ENCODE results near the gene NTRK2.

Gene NTRK2

DNA sequence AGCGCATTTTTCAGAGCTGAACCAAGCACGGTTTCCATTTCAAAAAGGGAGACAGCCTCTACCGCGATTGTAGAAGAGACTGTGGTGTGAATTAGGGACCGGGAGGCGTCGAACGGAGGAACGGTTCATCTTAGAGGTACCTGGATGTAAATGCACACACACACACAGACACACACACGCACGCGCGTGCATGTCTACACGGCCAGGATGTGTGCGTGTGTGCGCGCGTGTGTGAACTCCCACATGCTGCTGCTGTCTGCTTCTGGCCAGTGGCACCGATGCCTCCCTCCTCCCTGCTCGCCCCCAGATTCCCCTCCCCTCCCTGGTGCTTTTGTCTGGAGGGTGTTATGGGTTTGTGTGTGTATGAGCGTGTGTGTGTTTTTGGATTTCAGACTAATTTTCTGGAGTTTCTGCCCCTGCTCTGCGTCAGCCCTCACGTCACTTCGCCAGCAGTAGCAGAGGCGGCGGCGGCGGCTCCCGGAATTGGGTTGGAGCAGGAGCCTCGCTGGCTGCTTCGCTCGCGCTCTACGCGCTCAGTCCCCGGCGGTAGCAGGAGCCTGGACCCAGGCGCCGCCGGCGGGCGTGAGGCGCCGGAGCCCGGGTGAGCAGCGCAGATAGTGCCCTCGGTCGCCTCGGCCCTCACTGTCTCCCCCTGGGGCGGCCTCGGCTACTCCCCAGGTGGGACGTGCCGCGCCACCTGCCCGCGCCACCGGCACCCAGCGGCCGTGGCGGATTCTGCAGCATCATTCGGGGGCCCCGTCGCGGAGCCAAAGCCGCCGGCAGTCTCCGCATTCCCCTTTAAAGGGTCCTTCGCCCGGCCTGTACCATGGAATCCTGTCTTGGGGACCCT, at the start of gene NTRK2:
NTRK2 (plus strand) TSS at position 442 of the 850 bp plus-strand sequence. CDS start 1,020 bp downstream, outside the sequence.
- DNase-seq, result no peak

- DNase-seq, result no peak
Observed at GRCh38 chr9:84620338-84620737, 49.2 kb upstream of the NTRK2 start.

DNA sequence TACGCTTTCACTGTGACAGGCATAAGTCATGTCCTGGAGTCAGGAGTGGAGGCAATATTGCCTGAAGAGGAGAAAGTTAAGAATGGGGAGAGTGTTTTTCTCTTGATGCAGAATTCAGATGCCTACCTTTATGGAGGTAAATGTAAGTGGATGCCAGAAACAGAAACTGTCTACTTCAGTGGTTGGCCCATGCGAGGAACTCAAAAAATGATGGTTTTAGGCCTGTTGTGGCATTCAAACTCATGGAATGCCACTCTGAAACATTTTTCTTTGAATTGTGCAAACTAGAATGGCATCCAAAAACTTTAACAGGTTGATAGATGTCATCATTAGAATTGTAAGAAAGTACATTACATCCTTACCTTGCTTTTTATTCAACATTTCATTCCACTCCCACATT, 47.7 kb upstream of the NTRK2 start:
- no peak for DNase-seq

DNA sequence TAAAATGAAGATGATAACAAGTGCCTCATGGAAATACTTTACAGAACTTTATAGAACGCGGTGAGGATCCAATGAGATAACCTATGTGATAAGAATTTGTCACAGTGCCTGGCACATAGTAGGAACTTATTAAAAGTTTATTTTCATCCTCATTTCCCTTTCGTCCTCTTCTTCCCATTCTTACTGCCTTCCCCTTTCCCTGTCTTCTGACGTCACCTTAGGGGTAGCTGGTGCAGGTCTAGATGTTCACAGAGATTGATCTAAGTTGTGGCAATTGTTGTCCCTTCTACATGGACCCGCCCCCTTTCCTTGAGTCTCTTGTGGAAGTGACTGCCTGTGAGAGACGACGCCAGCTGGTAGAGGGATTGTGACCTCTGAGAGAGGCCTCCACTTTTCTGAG, 46.5 kb upstream of the NTRK2 start:
- DNase-seq, result no peak

DNA sequence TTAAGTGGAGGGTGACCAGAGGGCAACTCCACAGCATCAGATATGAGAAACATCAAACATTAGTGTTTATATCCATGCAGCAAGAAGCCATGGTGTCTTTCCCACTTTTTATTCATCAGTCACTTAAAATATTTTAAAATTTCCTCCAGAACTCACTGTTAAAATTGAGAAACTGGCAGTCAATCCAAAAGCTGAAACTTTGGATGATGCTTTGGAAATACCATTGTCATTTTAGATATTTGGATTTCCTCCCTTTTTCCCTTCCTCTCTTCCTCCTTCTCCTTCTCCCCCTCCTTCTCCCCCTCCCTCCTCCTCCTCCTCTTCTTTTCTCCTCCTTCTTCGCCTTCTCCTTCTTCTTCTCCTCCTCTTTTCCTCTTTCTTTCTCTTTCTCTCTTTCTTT, 33.1 kb upstream of the NTRK2 start:
- DNase-seq, result no peak

DNA sequence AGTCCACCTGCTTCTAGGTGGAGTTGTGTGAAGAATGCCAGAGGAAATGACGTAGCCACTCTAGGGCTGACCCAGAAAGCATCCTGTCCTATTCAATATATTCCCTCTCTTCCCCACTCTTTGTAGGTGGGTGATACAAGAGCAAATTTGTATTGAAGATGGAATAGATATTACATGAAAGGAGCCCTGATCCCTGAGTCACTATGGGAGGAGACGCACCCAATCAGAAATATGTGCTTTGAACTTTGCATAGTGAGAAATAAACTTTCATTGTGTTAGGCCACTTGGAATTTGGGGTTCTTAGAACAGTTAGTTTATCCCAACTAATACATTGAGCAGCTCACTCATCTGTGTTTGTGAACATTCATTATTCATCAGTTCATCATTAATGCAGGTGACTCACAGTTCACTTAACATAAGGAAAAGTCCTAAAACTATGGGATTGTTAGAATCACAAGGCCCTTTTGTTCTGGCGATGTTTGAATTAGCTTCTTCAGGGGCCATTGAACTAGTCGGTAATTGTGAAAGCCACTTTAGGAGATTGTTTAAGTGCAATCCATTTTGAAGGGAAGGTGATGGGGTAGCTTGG, 26.9 kb upstream of the NTRK2 start:
- DNase-seq, result no peak

DNA sequence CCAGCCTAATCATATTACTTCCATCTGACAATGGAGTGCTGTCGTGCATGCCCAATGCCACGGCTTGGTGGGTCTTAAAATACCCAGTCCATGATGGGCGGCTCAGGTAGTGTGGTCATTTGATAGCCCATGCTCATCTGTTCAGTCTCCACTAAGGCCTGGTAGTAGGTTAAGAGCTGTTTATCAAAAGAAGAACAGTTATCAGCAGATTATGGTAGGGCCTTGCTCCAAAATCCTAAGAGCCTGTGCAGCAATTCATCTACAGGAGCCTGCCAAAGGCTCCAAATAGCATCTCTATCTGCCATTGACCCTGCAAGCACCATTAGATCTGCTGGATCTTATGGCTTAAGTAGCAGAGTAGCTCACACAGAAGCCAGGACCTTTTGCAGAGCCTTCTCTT, 21.8 kb upstream of the NTRK2 start:
- no peak for DNase-seq

GRCh38 chr9:84652496-84653120, 16.9 kb upstream of the NTRK2 start:
- no peak for DNase-seq

GRCh38 chr9:84655447-84655846, 14.1 kb upstream of the NTRK2 start:
- no peak for DNase-seq

- DNase-seq, result no peak
Observed at GRCh38 chr9:84659313-84659712, 10.2 kb upstream of the NTRK2 start.

GRCh38 chr9:84659773-84660172, 9.8 kb upstream of the NTRK2 start:
- no peak for DNase-seq

- DNase-seq, result no peak
Observed at GRCh38 chr9:84667571-84668195, 1.8 kb upstream of the NTRK2 start.

GRCh38 chr9:84668196-84669012, 1.1 kb upstream of the NTRK2 start:
- peak; percentile 5 for DNase-seq

DNA sequence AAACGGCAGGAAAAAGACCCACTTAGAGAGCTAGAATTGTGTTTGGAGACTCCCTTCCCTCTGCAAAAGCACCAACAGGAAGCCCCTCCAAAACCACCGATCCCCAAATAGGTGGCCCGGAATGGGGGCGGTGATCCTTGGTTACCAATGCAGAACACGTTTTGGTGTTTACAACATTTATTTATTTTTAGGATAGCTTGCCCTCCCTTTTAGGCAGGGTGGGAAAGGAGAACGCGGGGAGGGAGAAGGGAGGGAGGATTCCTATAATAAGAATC, 579 bp upstream of the NTRK2 start:
- no peak for DNase-seq

- DNase-seq, result no peak
Observed at GRCh38 chr9:84670138-84671041, 861 bp downstream of the NTRK2 start.

DNA sequence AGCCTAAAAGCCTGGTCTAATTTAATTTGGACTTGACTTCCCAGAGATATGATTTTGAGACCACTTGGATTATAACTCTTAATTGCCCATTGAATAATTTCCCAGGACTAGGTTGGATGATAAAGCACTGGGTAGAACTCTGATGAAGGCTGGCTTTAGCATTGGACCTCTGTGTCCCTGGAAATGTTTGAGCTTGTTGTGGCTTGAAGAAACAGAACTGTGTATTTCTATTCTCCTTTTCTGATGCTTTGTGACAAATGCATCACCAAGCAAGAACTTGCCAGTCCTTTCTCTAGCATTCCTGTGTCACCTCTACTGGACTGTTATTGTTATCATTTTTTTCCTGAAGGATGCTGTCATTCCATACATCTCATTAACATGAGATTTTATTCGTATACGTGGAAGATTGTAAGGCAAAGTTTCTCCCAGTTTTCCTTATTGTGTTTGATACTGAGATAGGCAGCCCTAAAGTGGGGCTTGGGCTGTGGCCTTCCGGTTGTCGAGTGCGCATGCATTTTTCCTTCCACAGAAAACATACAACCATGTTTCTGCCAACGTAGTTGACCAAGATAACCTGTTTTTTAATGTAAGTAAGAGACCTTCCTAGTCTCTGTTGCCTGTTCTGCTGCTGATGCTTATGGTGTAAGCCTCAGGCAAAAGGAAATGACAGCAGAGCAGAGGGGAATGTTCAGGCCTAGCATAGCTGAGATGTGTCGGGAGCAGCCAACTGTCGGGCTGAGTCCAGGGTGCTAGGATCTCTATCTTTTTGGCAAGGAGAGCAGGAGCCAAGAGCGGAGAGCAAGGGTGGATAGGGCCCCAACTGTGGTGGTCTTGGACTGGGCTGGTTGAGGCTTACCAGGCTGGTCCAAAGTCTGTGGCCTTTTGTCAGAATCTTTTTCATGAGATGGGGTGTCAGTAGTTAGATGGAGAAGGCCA, 2.3 kb downstream of the NTRK2 start:
- DNase-seq, result no peak

DNA sequence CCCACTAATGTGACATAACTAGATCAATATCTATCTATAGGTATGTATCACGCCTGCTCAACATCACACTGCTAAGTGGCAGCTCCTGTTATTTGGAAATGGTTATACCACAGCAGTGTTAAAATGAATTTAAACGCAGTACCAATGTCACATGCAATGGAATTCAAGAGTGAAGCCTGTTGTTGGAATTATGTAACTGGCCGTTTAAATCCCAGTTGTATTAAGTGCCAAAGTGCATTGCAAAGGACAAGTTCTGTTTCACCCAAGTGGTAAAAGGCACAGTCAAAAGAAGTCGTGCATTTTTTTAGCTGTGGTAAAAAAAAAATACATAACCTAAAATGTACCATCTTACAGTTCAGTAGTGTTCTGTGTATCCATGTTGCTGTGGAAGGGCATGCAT, 4.3 kb downstream of the NTRK2 start:
- DNase-seq, result no peak

DNA sequence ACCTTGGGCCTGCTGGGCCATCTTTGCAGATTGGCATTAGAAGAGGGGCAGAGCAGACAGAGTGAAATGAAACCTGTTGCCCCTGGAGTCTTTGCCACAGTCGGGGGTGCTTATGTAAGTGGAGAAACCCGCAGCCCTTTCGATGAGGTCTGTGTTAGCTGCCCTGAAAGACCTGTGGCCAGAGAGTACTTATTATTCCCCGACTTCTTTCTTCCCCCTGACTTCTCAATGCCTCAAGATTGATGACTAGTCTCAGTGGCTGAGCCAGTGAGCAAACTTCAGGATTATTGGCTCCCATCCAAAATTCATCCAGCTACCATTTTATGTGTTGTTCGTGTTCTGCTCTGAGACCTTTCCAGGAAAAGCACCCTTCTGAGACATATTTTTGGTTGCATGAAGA, 7.6 kb downstream of the NTRK2 start:
- no peak for DNase-seq

DNA sequence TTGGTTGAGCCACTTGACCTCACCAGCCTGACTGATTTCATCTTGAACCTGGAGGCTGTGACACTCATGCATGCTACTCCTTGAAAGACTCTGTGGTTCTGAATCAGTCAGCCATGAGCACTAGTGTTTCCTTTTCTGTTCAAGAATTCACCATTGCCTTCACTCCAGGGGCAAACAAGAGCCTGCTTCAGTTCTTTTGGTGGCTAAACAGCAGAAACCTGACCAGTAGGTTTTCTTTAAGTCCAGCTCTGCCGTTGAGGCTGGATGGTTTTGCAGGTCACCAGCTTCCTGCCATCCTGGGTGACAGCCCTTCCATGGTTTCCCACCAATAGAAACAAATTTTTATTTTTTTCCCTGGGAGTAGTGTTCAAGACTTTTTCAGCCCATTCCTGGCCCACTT, 10.0 kb downstream of the NTRK2 start:
- no peak for DNase-seq

- no peak for DNase-seq
Observed at GRCh38 chr9:84681516-84682285, 12.2 kb downstream of the NTRK2 start.

Measured in NCI-H2029 (cell line).